Measurements from ENCODE around the gene SCRN3.
"Not testable (repeated sequence)": the region's sequence is repeated elsewhere in the genome, so short reads cannot be mapped to it uniquely, and the experiment has no call there.

DNA sequence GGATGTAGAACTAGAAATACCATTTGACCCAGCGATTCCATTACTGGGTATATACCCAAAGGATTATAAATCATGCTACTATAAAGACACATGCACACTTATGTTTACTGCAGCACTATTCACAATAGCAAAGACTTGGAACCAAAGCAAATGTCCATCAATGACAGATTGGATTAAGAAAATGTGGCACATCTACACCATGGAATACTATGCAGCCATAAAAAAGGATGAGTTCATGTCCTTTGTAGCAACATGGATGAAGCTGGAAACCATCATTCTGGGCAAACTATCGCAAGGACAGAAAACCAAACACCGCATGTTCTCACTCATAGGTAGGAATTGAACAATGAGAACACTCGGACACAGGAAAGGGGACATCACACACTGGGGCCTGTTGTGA lies 35.9 kb upstream of the SCRN3 start:
- TF ChIP-seq, protein P1, sequence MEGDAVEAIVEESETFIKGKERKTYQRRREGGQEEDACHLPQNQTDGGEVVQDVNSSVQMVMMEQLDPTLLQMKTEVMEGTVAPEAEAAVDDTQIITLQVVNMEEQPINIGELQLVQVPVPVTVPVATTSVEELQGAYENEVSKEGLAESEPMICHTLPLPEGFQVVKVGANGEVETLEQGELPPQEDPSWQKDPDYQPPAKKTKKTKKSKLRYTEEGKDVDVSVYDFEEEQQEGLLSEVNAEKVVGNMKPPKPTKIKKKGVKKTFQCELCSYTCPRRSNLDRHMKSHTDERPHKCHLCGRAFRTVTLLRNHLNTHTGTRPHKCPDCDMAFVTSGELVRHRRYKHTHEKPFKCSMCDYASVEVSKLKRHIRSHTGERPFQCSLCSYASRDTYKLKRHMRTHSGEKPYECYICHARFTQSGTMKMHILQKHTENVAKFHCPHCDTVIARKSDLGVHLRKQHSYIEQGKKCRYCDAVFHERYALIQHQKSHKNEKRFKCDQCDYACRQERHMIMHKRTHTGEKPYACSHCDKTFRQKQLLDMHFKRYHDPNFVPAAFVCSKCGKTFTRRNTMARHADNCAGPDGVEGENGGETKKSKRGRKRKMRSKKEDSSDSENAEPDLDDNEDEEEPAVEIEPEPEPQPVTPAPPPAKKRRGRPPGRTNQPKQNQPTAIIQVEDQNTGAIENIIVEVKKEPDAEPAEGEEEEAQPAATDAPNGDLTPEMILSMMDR (IDR thresholded peaks at IDR 0.05) = not testable (repeated sequence)
- not testable (repeated sequence) for TF ChIP-seq POLR2AphosphoS5, POLR2A, EP300 (IDR thresholded peaks at IDR 0.05)
